Endothelial cell of umbilical vein (primary cell): ENCODE results near the gene IGSF9. TPM values are rescaled to one million over a fixed set of nuclear protein-coding genes. Genes with fewer than 3 reads are reported as not detected.

Source experiments
- BruUV-seq: library from RNA; stranded (reverse); fragments of 400-500 nt; replicated peaks from 2 replicates; lab custom pipeline; 2021; lab: Mats Ljungman, UMichigan
- CTCF ChIA-PET: fragments of 300-600, 350-600 bp; sonication (Branson Sonifier 250); formaldehyde crosslinking; loops from one replicate; lab custom pipeline; 2021; ENCODE audit warnings: antibody characterized with exemption, inconsistent platforms; lab: Charles Lee
- POLR2A ChIA-PET: fragments of 300-600, 350-600 bp; sonication (Branson Sonifier 250); formaldehyde crosslinking; loops from one replicate; lab custom pipeline; 2021; ENCODE audit warnings: antibody characterized with exemption, inconsistent platforms; lab: Charles Lee
- DNase-seq: peaks from one replicate; pipeline ENCODE4 v3.0.0-alpha.2; 2011; ENCODE audit warnings: low read depth, low spot score
- FAIRE-seq: peaks from 2 replicates; lab custom pipeline; 2011; peaks lifted over from hg19 to GRCh38; lab: Jason Lieb, UNC
- H2AFZ ChIP-seq: 2 replicates; pipeline ENCODE4 v1.6.0; 2012; ENCODE audit warnings: low read depth, low read length, control low read depth, inconsistent platforms
- H3K27ac ChIP-seq: 2 replicates; pipeline ENCODE4 v1.5.1; 2011; ENCODE audit warnings: low read depth, mild to moderate bottlenecking, control low read depth, low read length, moderate library complexity; ENCODE audit not compliant: insufficient read depth
- H3K27me3 ChIP-seq, 2 experiments: 2 replicates each; pipeline versions ENCODE4 v1.6.0 to v1.6.1; 2011; ENCODE audit warnings: low read length in 2 of 2, mixed read lengths in 1 of 2; ENCODE audit not compliant: control insufficient read depth in 2 of 2, insufficient read depth in 2 of 2
- H3K36me3 ChIP-seq, 2 experiments: 2 replicates in 1 of 2; 3 replicates in 1 of 2; pipeline ENCODE4 v1.5.1; 2011; ENCODE audit warnings: low read length in 2 of 2, mild to moderate bottlenecking in 1 of 2, moderate library complexity in 1 of 2; ENCODE audit not compliant: control insufficient read depth in 2 of 2, insufficient read depth in 2 of 2; ENCODE audit errors: extremely low read depth in 1 of 2
- H3K4me1 ChIP-seq: 3 replicates; pipeline ENCODE4 v1.5.1; 2011; ENCODE audit warnings: mild to moderate bottlenecking, low read length; ENCODE audit not compliant: control insufficient read depth, insufficient read depth; ENCODE audit errors: extremely low read depth
- H3K4me2 ChIP-seq: 2 replicates; pipeline ENCODE4 v1.6.1; 2011; ENCODE audit warnings: low read length, control low read depth, mixed read lengths; ENCODE audit not compliant: insufficient read depth
- H3K4me3 ChIP-seq, 3 experiments: fragments of 200-600 bp in 1 of 3; sonication (generic), shearing (Covaris generic) in 1 of 3; replicated peaks in 1 of 3; 2 replicates each; pipeline ENCODE4 v1.5.1; 2011 to 2016; ENCODE audit warnings: control low read depth in 3 of 3, low read length in 3 of 3, mild to moderate bottlenecking in 2 of 3, inconsistent platforms in 1 of 3, low read depth in 1 of 3, moderate library complexity in 1 of 3; ENCODE audit not compliant: insufficient read depth in 1 of 3
- H3K79me2 ChIP-seq: 2 replicates; pipeline ENCODE4 v1.6.0; 2012; ENCODE audit warnings: low read length, inconsistent platforms; ENCODE audit not compliant: control insufficient read depth, insufficient read depth
- H3K9ac ChIP-seq: replicated peaks from 2 replicates; pipeline ENCODE3; 2011; ENCODE audit warnings: low read length, control low read depth; ENCODE audit not compliant: insufficient read depth; ENCODE audit errors: extremely low read depth
- H3K9me1 ChIP-seq: replicated peaks from 3 replicates; pipeline ENCODE4 v1.6.0; 2011; ENCODE audit warnings: mild to moderate bottlenecking, low read length; ENCODE audit not compliant: control insufficient read depth, insufficient read depth; ENCODE audit errors: extremely low read depth
- H3K9me3 ChIP-seq: replicated peaks from 2 replicates; pipeline ENCODE4 v1.5.1; 2012; ENCODE audit warnings: low read length, inconsistent platforms; ENCODE audit not compliant: control insufficient read depth, insufficient read depth
- H4K20me1 ChIP-seq: replicated peaks from 2 replicates; pipeline ENCODE3; 2011; ENCODE audit warnings: mild to moderate bottlenecking, low read length; ENCODE audit not compliant: control insufficient read depth, insufficient read depth; ENCODE audit errors: extremely low read depth
- CTCF ChIP-seq, 2 donors: IDR thresholded peaks; 1 replicate in 1 of 2; 2 replicates in 1 of 2; pipeline ENCODE4 v1.5.1; 2011; ENCODE audit warnings: low read length in 2 of 2, mild to moderate bottlenecking in 2 of 2, moderate library complexity in 2 of 2, control low read depth in 1 of 2, inconsistent platforms in 1 of 2, low read depth in 1 of 2; ENCODE audit not compliant: insufficient read depth in 1 of 2; ENCODE audit errors: extremely low read depth in 1 of 2
- EZH2 ChIP-seq: IDR thresholded peaks from 2 replicates; pipeline ENCODE4 v1.6.1; 2012; ENCODE audit warnings: borderline replicate concordance, low read depth, mild to moderate bottlenecking, moderate library complexity, low read length, inconsistent platforms; ENCODE audit not compliant: severe bottlenecking
- FOS ChIP-seq: IDR thresholded peaks from 2 replicates; pipeline ENCODE4 v1.6.1; 2011; ENCODE audit warnings: mild to moderate bottlenecking, low read length, moderate library complexity, borderline replicate concordance; ENCODE audit not compliant: insufficient read depth
- GATA2 ChIP-seq: IDR thresholded peaks from 2 replicates; pipeline ENCODE4 v1.7.0; 2011; ENCODE audit warnings: low read depth, mild to moderate bottlenecking, moderate library complexity, mixed read lengths, low read length; ENCODE audit not compliant: insufficient read length, insufficient read depth
- MAX ChIP-seq: IDR thresholded peaks from 2 replicates; pipeline ENCODE4 v1.6.1; 2011; ENCODE audit not compliant: insufficient read depth, insufficient read length
- MYC ChIP-seq: IDR thresholded peaks from one replicate; pipeline ENCODE4 v1.6.1; 2011; ENCODE audit warnings: mild to moderate bottlenecking, low read depth, low read length
- POLR2A ChIP-seq: IDR thresholded peaks from 2 replicates; pipeline ENCODE4 v1.6.1; 2012; ENCODE audit warnings: low read depth, mild to moderate bottlenecking, control low read depth, low read length
- POLR2AphosphoS5 ChIP-seq: IDR thresholded peaks from 2 replicates; pipeline ENCODE4 v1.6.1; 2012; ENCODE audit warnings: low read depth, mild to moderate bottlenecking, control low read depth, low read length, moderate library complexity; ENCODE audit not compliant: insufficient read depth
- dilution Hi-C: fragments of 300-500 bp; cut with MboI; formaldehyde crosslinking; loops from one replicate; pipeline ENCODE4 v1.15.0; 2019; ENCODE audit warnings: low sequenced_read_pairs; ENCODE audit not compliant: extremely low pct_ligation_motif_present
- intact Hi-C: fragments of 100-400 bp; cut with micrococcal nuclease; formaldehyde crosslinking; loops from one replicate; pipeline ENCODE4 v1.10.0; 2022
- polyA plus RNA-seq, 4 experiments: library from polyadenylated mRNA; depleted of rRNA in 3 of 4; stranded (reverse) in 3 of 4; unstranded in 1 of 4; fragments of >200 nt; gene quantifications; 2 replicates each; pipeline versions ENCODE4 v1.2.1 to v1.2.3, GENCODE V29; 2011 to 2012; ENCODE audit warnings: missing spikeins in 1 of 4
- total RNA-seq: library from RNA; stranded (reverse); gene quantifications from 2 replicates; pipeline ENCODE4 v1.2.3, GENCODE V29; 2021

The IGSF9 gene
- total and polyA plus RNA-seq, 2 donors (not counting 3 experiments of a cell fraction or from before 2014, with no cell fraction given), result 0.15 TPM

- intact Hi-C loops (no loop called here), dilution Hi-C loops (no loop called here)
- no peak overlapping the region for H3K4me3 ChIP-seq
- peaks cover 16% of the 10 kb centered on the region for H3K4me1 ChIP-seq
- H3K9me1 ChIP-seq, result no peaks in the 10 kb centered on the region
- no peaks in the 10 kb centered on the region for H3K79me2 ChIP-seq
- TF ChIP-seq FOS (no peak), MAX (no peak), POLR2AphosphoS5 (no peak), CTCF (IDR thresholded peaks at IDR 0.05; ENCODE audit: extremely low read depth in 1 of 2, insufficient read depth in 1 of 2, low read depth in 1 of 2, low read length in 2 of 2) (no peak), MYC (no peak), GATA2 (no peak), EZH2 (no peak), POLR2A (no peak)
- H3K9ac ChIP-seq, result no peak overlapping the region
- no TSS peak for BruUV-seq
- CTCF ChIA-PET, result interaction anchor here (1.3 to 5.0 kb wide), 4 partner anchors 11 to 681 kb away, joined by 3 to 36 read pairs (median 17); partner anchors contain the start of gene VSIG8
- no peak overlapping the region for H3K4me2 ChIP-seq
- DNase-seq (no peak), FAIRE-seq (no peak)
- H4K20me1 ChIP-seq, result no peaks in the 10 kb centered on the region
- POLR2A ChIA-PET, result no interaction called here
- no peak overlapping the region for H2AFZ ChIP-seq
- no peaks in the 10 kb centered on the region for H3K9me3 ChIP-seq
- H3K27ac ChIP-seq, result no peak overlapping the region
- H3K27me3 ChIP-seq, result no peaks in the 10 kb centered on the region
- no peaks in the 10 kb centered on the region for H3K36me3 ChIP-seq
Measured at GRCh38 chr1:159879136-159879535, 66.3 kb downstream of the IGSF9 start.
